Central memory CD8-positive, alpha-beta T cell (primary cell): ENCODE results near the gene SLC35B2.
"Not testable (repeated sequence)": the region's sequence is repeated elsewhere in the genome, so short reads cannot be mapped to it uniquely, and the experiment has no call there.

Experiments used
- ATAC-seq: fragments of 150-1000 bp; cut with Tn5 transposase; replicated peaks from 2 replicates; pipeline ENCODE4 v1.10.0; 2022; ENCODE audit warnings: mild to moderate bottlenecking, moderate FRiP score, moderate number of reproducible peaks; ENCODE audit not compliant: poor library complexity, severe bottlenecking; ENCODE audit errors: extremely low read depth
- DNase-seq, 2 donors: peaks; one replicate each; pipeline ENCODE4 v3.0.0; 2021; ENCODE audit warnings: low spot score in 2 of 2
- H3K27ac Mint-ChIP-seq: one replicate; pipeline ENCODE4 v1.8.0; 2022; ENCODE audit warnings: low read depth, mild to moderate bottlenecking, moderate library complexity, mixed read lengths
- H3K27me3 Mint-ChIP-seq: one replicate; pipeline ENCODE4 v1.8.0; 2022; ENCODE audit warnings: mixed read lengths
- H3K36me3 Mint-ChIP-seq: one replicate; pipeline ENCODE4 v1.8.0; 2022; ENCODE audit warnings: mild to moderate bottlenecking, moderate library complexity, mixed read lengths; ENCODE audit not compliant: insufficient read depth
- H3K4me1 Mint-ChIP-seq: one replicate; pipeline ENCODE4 v1.8.0; 2022; ENCODE audit warnings: mixed read lengths
- H3K4me3 Mint-ChIP-seq: one replicate; pipeline ENCODE4 v1.8.0; 2022; ENCODE audit warnings: mild to moderate bottlenecking, moderate library complexity, mixed read lengths
- H3K9me3 Mint-ChIP-seq: one replicate; pipeline ENCODE4 v1.8.0; 2022; ENCODE audit warnings: mixed read lengths

The SLC35B2 gene

GRCh38 chr6:44238687-44239350, 18.5 kb downstream of the SLC35B2 start:
- peak overlapping the region; percentile 90 for H3K4me3 Mint-ChIP-seq
- no peak for ATAC-seq
- H3K4me1 Mint-ChIP-seq, result peaks cover 16% of the 10 kb centered on the region

GRCh38 chr6:44237813-44238433, 19.4 kb downstream of the SLC35B2 start:
- H3K27ac Mint-ChIP-seq, result peak overlapping the region; percentile 88
- ATAC-seq, result peak; percentile 91
- H3K4me3 Mint-ChIP-seq, result peak overlapping the region; percentile 90
- H3K4me1 Mint-ChIP-seq, result peaks cover 21% of the 10 kb centered on the region
- H3K27me3 Mint-ChIP-seq, result no peaks in the 10 kb centered on the region
- peaks cover 8% of the 10 kb centered on the region for H3K36me3 Mint-ChIP-seq
- H3K9me3 Mint-ChIP-seq, result no peaks in the 10 kb centered on the region
- peak; percentile 67 to 71 for DNase-seq

More at GRCh38 chr6:44238687-44239350, 18.5 kb downstream of the SLC35B2 start:
- Mint-ChIP-seq H3K36me3 (peaks cover 8% of the 10 kb centered on the region), H3K27me3 (no peaks in the 10 kb centered on the region), H3K27ac (peak overlapping the region; percentile 12), H3K9me3 (no peaks in the 10 kb centered on the region)
- DNase-seq, result no peak

- ATAC-seq, result peak; percentile 71
- Mint-ChIP-seq H3K4me1 (peaks cover 21% of the 10 kb centered on the region), H3K4me3 (peak overlapping the region; percentile 90), H3K27ac (peak overlapping the region; percentile 88), H3K27me3 (no peaks in the 10 kb centered on the region), H3K36me3 (peaks cover 8% of the 10 kb centered on the region), H3K9me3 (no peaks in the 10 kb centered on the region)
- no peak for DNase-seq
Observed at GRCh38 chr6:44237021-44237812, 20.1 kb downstream of the SLC35B2 start.

GRCh38 chr6:44235891-44236516, 21.3 kb downstream of the SLC35B2 start:
- Mint-ChIP-seq H3K4me1 (peaks cover 21% of the 10 kb centered on the region), H3K9me3 (no peaks in the 10 kb centered on the region), H3K27ac (no peak overlapping the region), H3K4me3 (no peak overlapping the region), H3K36me3 (peaks cover 8% of the 10 kb centered on the region), H3K27me3 (no peaks in the 10 kb centered on the region)
- ATAC-seq, result no peak
- no peak for DNase-seq

- no peak overlapping the region for H3K4me3 Mint-ChIP-seq
- H3K36me3 Mint-ChIP-seq, result peaks cover 8% of the 10 kb centered on the region
- no peaks in the 10 kb centered on the region for H3K27me3 Mint-ChIP-seq
- no peak overlapping the region for H3K27ac Mint-ChIP-seq
- H3K4me1 Mint-ChIP-seq, result peaks cover 21% of the 10 kb centered on the region
- ATAC-seq (no peak), DNase-seq (no peak)
- H3K9me3 Mint-ChIP-seq, result no peaks in the 10 kb centered on the region
Observed at GRCh38 chr6:44235269-44235668, 22.1 kb downstream of the SLC35B2 start.

GRCh38 chr6:44234101-44235025, 23.0 kb downstream of the SLC35B2 start:
- Mint-ChIP-seq H3K9me3 (no peaks in the 10 kb centered on the region), H3K27ac (no peak overlapping the region), H3K4me1 (peaks cover 21% of the 10 kb centered on the region), H3K36me3 (peaks cover 8% of the 10 kb centered on the region), H3K4me3 (no peak overlapping the region), H3K27me3 (no peaks in the 10 kb centered on the region)
- ATAC-seq (no peak), DNase-seq (no peak)

GRCh38 chr6:44233567-44234100, 23.7 kb downstream of the SLC35B2 start:
- H3K36me3 Mint-ChIP-seq, result peaks cover 8% of the 10 kb centered on the region
- peaks cover 20% of the 10 kb centered on the region for H3K4me1 Mint-ChIP-seq
- H3K4me3 Mint-ChIP-seq, result no peak overlapping the region
- no peak for DNase-seq
- ATAC-seq, result no peak
- no peaks in the 10 kb centered on the region for H3K27me3 Mint-ChIP-seq
- no peaks in the 10 kb centered on the region for H3K9me3 Mint-ChIP-seq
- no peak overlapping the region for H3K27ac Mint-ChIP-seq

- Mint-ChIP-seq H3K4me1 (peaks cover 13% of the 10 kb centered on the region), H3K9me3 (no peaks in the 10 kb centered on the region), H3K36me3 (peaks cover 8% of the 10 kb centered on the region), H3K4me3 (no peak overlapping the region), H3K27me3 (no peaks in the 10 kb centered on the region), H3K27ac (peak overlapping the region; percentile 68)
- no peak for ATAC-seq
- no peak for DNase-seq
Observed at GRCh38 chr6:44232676-44233566, 24.4 kb downstream of the SLC35B2 start.

GRCh38 chr6:44231426-44231825, 25.9 kb downstream of the SLC35B2 start:
- not testable (repeated sequence) for ATAC-seq

GRCh38 chr6:44230034-44230675, 27.2 kb downstream of the SLC35B2 start:
- Mint-ChIP-seq H3K27ac (no peak overlapping the region), H3K36me3 (no peaks in the 10 kb centered on the region), H3K4me1 (peaks cover 5% of the 10 kb centered on the region), H3K27me3 (no peaks in the 10 kb centered on the region), H3K9me3 (no peaks in the 10 kb centered on the region), H3K4me3 (no peak overlapping the region)
- DNase-seq (no peak), ATAC-seq (no peak)

More at GRCh38 chr6:44231426-44231825, 25.9 kb downstream of the SLC35B2 start:
- not testable (repeated sequence) for H3K9me3 Mint-ChIP-seq, H3K36me3 Mint-ChIP-seq, H3K27ac Mint-ChIP-seq, DNase-seq, H3K4me3 Mint-ChIP-seq, H3K27me3 Mint-ChIP-seq, H3K4me1 Mint-ChIP-seq
